GM18519 (cell line): ENCODE data around the gene FGA.
A peak's percentile ranks its signal among the peaks of the same experiment; 100 is the strongest.

Experiments used
- ATAC-seq: cut with Tn5 transposase; IDR thresholded peaks from one replicate; pipeline ENCODE4 v1.9.1; 2021; ENCODE audit warnings: mild to moderate bottlenecking, moderate library complexity; ENCODE audit not compliant: unreplicated experiment, low FRiP score

FGA gene

DNA sequence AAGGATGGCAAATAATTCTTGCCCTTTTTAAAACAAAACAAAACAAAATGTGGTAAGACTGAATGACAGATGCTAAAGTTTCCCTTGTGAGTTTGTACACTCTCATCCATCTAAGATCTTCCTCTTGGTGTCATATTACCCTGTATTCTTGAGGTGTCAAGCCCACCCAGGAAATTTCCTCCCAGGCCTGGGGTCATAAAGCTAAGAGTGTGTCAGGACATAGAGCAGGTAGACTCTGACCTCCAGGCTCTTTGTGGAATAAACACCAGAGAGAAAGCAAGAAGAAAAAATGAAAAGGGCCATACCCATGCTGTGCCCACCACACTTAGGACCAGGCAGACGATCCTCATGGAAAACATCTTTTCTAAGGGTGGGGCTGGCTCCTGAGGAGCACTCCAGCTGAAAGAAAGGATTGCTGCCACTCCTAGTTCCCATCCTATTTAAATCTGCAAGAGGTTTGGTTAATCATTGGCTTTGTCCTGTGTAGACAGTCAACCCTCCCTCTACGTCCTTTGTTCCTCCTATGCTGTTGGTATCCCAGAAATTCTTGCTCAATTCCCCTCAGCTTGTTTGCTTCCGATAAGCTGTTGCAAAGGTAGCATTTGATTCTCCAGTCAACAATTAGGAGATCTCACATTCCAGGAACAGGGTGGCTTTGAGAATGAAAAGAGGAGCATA lies at the start of gene FGA:
Gene FGA, minus strand, starts transcription at position 414 of the 678 bp plus-strand sequence. Its CDS starts 55 bp downstream, at position 359.
- ATAC-seq = no peak

GRCh38 chr4:154634058-154634457 lies 43.5 kb upstream of the FGA start:
- no peak for ATAC-seq

DNA sequence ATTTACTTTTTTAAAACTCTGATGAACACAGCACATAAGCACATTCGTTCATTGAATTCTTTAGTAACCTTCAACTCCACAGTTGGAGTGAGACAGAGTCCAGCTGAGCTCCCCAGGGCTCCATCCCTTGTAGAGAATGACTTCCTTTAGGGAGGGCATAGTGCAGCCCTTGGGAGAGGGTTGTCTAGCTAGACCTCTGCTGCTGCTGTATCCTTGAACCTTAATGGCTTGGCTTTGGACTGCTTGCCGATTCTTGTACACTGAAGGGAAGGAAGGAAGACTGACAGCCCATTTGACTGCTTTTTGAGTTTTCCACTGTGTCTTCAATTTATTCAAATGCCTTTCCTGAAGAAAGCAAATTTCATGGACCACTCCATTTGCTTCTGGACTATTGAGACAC lies 41.3 kb upstream of the FGA start:
- ATAC-seq = no peak

GRCh38 chr4:154630324-154630723 lies 39.8 kb upstream of the FGA start:
- ATAC-seq = no peak

DNA sequence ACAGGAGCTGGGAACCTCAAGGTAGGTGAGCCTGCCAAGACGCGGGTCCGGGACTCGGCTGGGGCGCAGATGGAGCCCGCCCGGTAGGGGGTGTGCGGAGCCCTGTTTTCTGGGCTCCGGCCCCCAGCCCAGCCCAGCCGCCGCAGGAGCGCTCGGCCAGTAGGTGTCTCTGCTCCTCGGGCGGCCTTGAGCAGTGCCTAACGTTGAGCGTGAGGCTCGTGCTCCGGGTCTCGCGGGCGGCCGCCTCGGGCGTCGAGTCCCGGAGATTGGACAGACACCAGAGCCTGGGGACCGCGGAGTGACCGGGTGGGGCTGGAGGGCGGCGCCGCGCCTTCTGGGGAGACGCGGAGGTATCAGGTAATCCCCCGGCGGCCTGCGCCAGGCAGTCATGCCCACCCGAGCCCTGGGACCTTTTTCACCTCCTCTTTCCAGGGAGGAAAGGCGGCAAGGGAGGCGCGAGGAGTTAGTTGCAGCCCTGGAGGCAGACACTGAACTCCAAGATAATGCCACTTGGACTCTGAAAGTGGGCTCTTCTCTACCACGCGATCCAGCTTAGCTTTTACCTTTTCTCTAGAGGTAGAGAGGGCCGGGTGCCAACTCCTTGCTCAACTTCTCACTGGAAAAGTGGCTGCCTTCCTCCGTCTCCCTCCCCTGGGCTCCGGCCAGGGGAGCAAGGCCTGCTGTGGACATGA lies 36.4 kb upstream of the FGA start:
- peak; percentile 88 for ATAC-seq

DNA sequence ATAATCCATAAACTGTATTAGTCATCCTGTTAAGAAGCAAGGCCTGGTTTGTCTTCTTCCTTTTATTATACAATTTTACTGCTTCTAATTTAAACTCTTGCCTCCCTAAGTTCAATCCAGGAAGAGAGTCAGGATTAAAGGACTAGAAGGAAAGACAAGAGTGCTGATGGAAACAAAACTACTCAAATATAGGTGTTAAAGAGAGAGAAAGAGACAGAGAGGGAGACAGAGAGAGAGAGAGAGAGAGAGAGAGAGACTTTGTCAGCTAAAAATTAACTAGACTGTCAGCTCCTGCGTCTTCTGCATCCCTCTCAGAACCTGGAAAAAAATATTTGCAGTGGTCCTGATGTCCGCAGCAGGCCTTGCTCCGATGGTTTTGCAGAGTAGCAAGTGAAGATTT lies 35.4 kb upstream of the FGA start:
- ATAC-seq = no peak

- no peak for ATAC-seq
Measured at GRCh38 chr4:154623995-154624394, 33.5 kb upstream of the FGA start.

- ATAC-seq = no peak
Measured at GRCh38 chr4:154623436-154623835, 32.9 kb upstream of the FGA start.

DNA sequence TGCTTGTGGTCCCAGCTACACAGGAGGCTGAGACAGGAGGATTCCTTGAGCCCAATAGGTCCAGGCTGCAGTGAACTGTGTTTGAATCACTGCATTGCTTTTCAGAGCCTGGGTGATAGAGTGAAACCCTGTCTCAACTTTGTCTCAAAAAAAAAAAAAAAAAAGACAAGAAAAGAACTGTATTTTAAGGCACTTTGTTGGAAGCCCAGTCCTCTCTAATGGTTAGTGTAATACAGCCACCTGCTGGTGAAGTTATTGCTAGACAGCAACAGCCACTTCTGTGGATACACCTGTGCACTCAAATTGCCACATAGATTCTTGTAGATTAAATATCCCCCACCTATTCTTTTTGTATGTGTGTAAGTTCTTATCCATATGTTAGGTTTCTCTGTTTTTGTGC lies 32.1 kb upstream of the FGA start:
- peak; percentile 39 for ATAC-seq

- no peak for ATAC-seq
Measured at GRCh38 chr4:154620111-154620510, 29.6 kb upstream of the FGA start.

- ATAC-seq = peak; percentile 62
Measured at GRCh38 chr4:154618708-154619315, 28.3 kb upstream of the FGA start.

DNA sequence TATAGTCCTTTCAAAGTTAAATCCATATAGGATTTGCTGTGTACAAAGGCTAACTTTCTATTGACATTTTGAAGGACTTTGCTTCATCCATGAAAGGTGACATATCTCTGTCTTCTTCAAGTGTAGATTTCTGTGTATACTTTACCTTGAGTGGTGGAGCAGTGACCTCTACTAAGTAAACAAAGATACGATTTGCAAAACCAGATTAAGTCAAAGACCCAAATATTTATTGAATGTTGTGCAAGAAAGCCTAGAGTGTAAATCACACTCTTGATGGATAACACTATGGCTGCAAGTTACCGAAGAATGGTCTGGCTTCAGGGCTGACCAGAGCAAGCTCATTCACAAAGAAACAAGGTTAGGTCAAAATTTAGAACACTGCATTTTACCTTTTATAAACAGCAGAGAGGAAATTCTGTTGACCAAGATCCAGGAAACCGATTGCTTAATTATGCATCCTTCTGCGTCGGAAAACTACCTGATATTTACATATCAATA lies 27.3 kb upstream of the FGA start:
- ATAC-seq = no peak

DNA sequence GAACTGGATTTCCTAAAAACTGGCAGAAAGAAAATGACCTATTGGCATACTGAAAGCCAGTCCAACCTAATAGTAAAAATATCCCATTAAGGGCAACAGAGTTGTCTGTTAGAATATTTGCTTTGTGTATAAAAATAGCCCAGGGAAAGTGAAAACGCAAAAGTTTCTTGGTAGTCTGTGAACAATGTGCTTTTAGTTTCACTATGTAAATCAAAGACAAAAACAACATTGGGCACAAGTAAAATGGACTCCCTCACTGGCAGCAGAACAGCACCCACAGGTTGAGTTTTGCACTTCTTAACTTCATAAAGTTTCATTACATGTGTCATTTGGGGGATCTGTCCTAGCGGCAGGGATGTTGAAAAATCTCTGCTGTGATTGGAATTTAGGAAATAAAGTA lies 26.2 kb upstream of the FGA start:
- ATAC-seq = peak; percentile 91

DNA sequence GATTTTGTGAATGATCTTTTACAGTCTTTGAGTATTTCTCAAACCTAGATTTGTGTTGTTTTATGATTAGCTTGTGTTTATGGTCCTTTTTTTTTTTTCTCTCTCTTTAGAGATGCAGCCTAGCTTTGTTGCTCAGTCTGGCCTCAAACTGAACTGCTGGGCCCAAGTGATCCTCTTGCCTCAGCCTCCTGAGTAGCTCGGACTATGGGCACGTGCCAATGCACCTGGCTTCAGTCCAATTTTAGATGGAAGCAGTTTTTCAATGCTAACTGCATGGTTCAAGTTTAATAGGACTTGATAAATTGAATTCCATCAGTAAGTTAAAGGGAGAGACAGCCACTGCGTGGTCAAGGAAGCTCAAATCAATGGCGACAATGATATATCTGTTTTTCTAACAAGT lies 25.7 kb upstream of the FGA start:
- no peak for ATAC-seq

DNA sequence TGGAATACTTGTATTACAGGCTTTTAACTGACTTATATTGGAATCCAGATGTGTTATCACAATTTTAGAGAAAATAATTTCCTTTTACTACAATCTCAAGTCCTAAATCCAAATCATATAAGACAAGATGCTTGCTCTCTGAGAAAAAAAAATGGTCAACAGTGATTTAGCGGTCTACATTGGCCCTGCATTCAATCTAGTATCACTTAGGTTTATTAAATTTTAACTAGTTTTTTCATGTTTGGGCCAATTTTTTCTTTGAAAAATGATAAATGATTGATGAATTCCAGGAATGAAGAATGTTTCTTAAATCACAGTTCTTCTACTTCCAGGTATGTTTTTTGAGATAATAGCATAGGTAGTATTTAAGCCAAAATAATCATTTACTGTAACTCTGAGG lies 24.7 kb upstream of the FGA start:
- no peak for ATAC-seq

DNA sequence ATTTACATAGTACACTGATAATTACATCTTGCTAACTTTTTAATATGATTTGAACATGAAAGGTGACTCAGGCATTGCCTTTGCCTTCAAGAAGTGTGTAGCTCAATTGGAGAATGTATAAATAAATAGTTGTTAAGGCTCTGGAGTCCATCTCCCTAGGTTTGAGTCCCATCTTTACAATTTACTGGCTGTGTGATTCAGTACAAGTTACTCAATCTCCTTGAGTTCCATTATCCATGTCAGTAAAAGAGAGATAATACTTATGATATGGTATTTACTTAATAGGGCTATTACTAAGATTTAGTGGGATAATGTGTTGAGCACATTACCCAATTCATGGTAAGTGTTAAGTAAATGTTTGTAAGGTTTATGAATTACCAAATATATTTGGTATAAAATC lies 23.8 kb upstream of the FGA start:
- no peak for ATAC-seq

- ATAC-seq = no peak
Measured at GRCh38 chr4:154612472-154613414, 22.2 kb upstream of the FGA start, which contains the start of gene FGG. TSS of gene FGG (minus strand) at chr4:154612656. CDS start at chr4:154612609, 47 bp downstream.

- no peak for ATAC-seq
Measured at GRCh38 chr4:154611833-154612232, 21.3 kb upstream of the FGA start.

GRCh38 chr4:154610582-154610981 lies 20.0 kb upstream of the FGA start:
- ATAC-seq = no peak

DNA sequence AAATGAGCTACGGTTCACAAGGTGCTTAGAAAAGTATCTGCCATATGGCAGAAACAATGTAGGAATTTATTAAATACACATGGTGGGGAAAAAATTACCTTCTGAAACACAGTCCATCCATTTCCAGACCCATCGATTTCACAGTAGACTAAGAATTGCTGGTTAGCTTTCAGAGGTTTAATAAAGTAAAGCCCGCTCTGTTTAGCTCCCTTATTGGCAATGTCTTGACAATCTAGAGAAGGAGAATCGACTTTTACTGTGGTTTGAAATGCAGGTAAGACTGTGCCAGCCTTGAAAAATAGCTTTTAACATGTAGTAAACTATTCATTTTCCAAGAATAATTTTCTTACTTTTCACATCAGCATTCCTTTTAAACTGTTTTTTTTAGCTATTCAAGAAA lies 19.0 kb upstream of the FGA start:
- ATAC-seq = no peak
